IPS-18c (cell line): Measurements from ENCODE around the gene PCBP3.

Source experiments
- H3K4me3 ChIP-seq: 2 replicates; pipeline ENCODE4 v1.7.0; 2013; ENCODE audit warnings: low read depth, mild to moderate bottlenecking, low read length, moderate library complexity; ENCODE audit not compliant: insufficient read depth
- H3K9me3 ChIP-seq: one replicate; pipeline ENCODE4 v1.6.1; 2013; ENCODE audit warnings: mild to moderate bottlenecking, low read length, moderate library complexity; ENCODE audit not compliant: control insufficient read depth, insufficient read depth

Gene PCBP3

GRCh38 chr21:45940091-45940490, 296.6 kb downstream of the PCBP3 start:
- Histone ChIP-seq H3K9me3 (peaks cover 19% of the 10 kb centered on the region), H3K4me3 (no peak overlapping the region)

- Histone ChIP-seq H3K4me3 (no peak overlapping the region), H3K9me3 (peaks cover 15% of the 10 kb centered on the region)
These were observed 297.3 kb downstream of the PCBP3 start for GRCh38 chr21:45940621-45941337.

GRCh38 chr21:45941338-45941710, 297.8 kb downstream of the PCBP3 start:
- peaks cover 10% of the 10 kb centered on the region for H3K9me3 ChIP-seq

GRCh38 chr21:45941717-45942546, 298.4 kb downstream of the PCBP3 start:
- no peak overlapping the region for H3K4me3 ChIP-seq
- H3K9me3 ChIP-seq = peaks cover 5% of the 10 kb centered on the region

More at GRCh38 chr21:45941338-45941710, 297.8 kb downstream of the PCBP3 start:
- H3K4me3 ChIP-seq = no peak overlapping the region

- H3K9me3 ChIP-seq = peaks cover 2% of the 10 kb centered on the region
- no peak overlapping the region for H3K4me3 ChIP-seq
These were observed 299.5 kb downstream of the PCBP3 start for GRCh38 chr21:45942755-45943629.

GRCh38 chr21:45943630-45944540, 300.4 kb downstream of the PCBP3 start:
- peaks cover 4% of the 10 kb centered on the region for H3K9me3 ChIP-seq
- H3K4me3 ChIP-seq = no peak overlapping the region

GRCh38 chr21:45944601-45945000, 301.1 kb downstream of the PCBP3 start:
- H3K9me3 ChIP-seq = peaks cover 3% of the 10 kb centered on the region
- H3K4me3 ChIP-seq = no peak overlapping the region

- Histone ChIP-seq H3K4me3 (no peak overlapping the region), H3K9me3 (peaks cover 2% of the 10 kb centered on the region)
These were observed 301.7 kb downstream of the PCBP3 start for GRCh38 chr21:45945066-45945867.

- Histone ChIP-seq H3K9me3 (peaks cover 2% of the 10 kb centered on the region), H3K4me3 (no peak overlapping the region)
These were observed 302.3 kb downstream of the PCBP3 start for GRCh38 chr21:45945868-45946210.

- Histone ChIP-seq H3K4me3 (no peak overlapping the region), H3K9me3 (peaks cover 2% of the 10 kb centered on the region)
These were observed 303.8 kb downstream of the PCBP3 start for GRCh38 chr21:45947296-45947695.

- no peak overlapping the region for H3K4me3 ChIP-seq
These were observed 304.3 kb downstream of the PCBP3 start for GRCh38 chr21:45947716-45948255.

GRCh38 chr21:45948576-45949141, 305.1 kb downstream of the PCBP3 start:
- Histone ChIP-seq H3K4me3 (no peak overlapping the region; the same call in 1 of the 2 replicates), H3K9me3 (peaks cover 2% of the 10 kb centered on the region)

More at GRCh38 chr21:45947716-45948255, 304.3 kb downstream of the PCBP3 start:
- peaks cover 2% of the 10 kb centered on the region for H3K9me3 ChIP-seq

- no peak overlapping the region for H3K4me3 ChIP-seq
- H3K9me3 ChIP-seq = peaks cover 2% of the 10 kb centered on the region
These were observed 306.6 kb downstream of the PCBP3 start for GRCh38 chr21:45949928-45950739.

GRCh38 chr21:45950740-45951515, 307.4 kb downstream of the PCBP3 start:
- no peak overlapping the region; the same call in 1 of the 2 replicates for H3K4me3 ChIP-seq
- peaks cover 2% of the 10 kb centered on the region for H3K9me3 ChIP-seq
